VCaP (cell line): ENCODE data around the gene SMIM24.
"Not testable (repeated sequence)": the region's sequence is repeated elsewhere in the genome, so short reads cannot be mapped to it uniquely, and the experiment has no call there.

Experiments
- H3K27ac ChIP-seq: fragments of 450-650 bp; 2 replicates; pipeline ENCODE4 v1.5.1; 2017
- TF ChIP-seq, protein P1 (sequence below): fragments of 450-650 bp; conservative IDR thresholded peaks from 2 replicates; pipeline ENCODE4 v1.5.1; 2017; ENCODE audit warnings: mild to moderate bottlenecking, moderate library complexity

The SMIM24 gene

DNA sequence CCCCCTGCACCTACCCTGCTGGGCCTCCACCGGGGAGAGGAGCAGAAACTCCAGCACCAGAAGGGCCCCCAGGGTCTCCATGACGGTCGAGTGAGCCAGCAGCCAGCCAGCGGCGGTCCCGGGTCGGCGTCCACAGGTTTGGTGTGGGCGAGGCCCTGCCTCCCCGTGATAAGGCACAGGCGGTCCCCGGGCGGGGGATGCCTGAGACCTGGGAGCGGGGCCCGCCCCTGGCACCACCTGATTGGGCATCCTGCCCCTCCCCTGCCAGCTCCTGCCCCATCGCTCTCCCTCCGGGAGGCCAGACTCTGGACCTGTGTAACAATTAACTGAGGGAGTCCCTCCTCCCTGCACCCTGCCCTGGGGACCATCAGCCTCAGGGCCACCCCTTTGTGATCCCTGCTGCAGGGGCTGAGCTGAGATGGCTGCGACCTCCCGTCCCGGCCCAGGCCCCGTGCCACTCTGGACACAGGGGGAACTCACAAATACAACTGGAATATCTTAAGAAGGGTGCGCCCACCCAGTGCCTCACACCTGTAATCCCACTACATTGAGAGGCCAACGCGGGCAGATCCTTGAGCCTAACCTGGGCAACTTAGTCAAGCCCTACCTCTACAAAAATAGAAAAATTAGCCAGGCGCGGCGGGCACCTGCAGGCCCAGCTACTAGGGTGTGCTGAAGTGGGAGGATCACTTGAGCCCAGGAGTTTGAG is at the start of gene SMIM24:
SMIM24 (minus strand) TSS at position 143 of the 709 bp plus-strand sequence; CDS start at position 81, 62 bp downstream.
- TF ChIP-seq, protein P1, sequence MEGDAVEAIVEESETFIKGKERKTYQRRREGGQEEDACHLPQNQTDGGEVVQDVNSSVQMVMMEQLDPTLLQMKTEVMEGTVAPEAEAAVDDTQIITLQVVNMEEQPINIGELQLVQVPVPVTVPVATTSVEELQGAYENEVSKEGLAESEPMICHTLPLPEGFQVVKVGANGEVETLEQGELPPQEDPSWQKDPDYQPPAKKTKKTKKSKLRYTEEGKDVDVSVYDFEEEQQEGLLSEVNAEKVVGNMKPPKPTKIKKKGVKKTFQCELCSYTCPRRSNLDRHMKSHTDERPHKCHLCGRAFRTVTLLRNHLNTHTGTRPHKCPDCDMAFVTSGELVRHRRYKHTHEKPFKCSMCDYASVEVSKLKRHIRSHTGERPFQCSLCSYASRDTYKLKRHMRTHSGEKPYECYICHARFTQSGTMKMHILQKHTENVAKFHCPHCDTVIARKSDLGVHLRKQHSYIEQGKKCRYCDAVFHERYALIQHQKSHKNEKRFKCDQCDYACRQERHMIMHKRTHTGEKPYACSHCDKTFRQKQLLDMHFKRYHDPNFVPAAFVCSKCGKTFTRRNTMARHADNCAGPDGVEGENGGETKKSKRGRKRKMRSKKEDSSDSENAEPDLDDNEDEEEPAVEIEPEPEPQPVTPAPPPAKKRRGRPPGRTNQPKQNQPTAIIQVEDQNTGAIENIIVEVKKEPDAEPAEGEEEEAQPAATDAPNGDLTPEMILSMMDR = no peak
- no peak within 1 kb of the TSS for H3K27ac ChIP-seq

DNA sequence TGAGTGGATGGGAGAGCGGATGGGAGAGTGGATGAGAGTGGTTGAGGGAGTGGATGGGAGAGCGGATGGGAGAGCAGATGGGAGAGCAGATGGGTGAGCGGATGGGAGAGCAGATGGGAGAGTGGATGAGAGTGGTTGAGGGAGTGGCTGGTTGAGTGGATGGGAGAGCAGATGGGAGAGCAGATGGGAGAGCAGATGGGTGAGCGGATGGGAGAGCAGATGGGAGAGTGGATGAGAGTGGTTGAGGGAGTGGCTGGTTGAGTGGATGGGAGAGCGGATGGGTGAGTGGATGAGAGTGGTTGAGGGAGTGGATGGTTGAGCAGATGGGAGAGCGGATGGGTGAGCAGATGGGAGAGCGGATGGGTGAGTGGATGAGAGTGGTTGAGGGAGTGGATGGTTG is 49.0 kb upstream of the SMIM24 start:
- not testable (repeated sequence) for H3K27ac ChIP-seq

DNA sequence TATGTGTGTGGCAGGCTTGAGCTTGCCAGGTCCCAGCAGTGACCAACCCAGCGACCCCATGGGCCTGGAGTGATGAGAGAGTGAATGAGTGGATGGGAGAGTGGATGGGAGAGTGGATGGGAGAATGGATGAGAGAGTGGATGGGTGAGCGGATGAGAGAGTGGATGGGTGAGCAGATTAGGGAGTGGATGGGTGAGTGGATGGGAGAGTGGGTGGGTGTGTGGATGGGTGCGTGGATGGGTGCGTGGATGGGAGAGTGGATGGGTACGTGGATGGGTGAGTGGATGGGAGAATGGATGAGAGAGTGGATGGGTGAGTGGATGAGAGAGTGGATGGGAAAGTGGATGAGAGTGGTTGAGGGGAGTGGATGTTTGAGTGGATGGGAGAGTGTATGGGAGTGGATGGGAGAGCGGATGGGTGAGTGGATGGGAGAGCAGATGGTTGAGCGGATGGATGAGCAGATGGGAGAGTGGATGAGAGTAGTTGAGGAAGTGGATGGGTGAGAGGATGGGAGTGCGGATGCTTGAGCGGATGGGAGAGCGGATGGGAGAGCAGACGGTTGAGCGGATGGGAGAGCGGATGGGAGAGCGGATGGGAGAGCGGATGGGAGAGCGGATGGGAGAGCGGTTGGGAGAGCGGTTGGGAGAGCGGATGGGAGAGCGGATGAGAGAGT is 48.4 kb upstream of the SMIM24 start:
- TF ChIP-seq, protein P1 = no peak
- H3K27ac ChIP-seq = no peak overlapping the region

DNA sequence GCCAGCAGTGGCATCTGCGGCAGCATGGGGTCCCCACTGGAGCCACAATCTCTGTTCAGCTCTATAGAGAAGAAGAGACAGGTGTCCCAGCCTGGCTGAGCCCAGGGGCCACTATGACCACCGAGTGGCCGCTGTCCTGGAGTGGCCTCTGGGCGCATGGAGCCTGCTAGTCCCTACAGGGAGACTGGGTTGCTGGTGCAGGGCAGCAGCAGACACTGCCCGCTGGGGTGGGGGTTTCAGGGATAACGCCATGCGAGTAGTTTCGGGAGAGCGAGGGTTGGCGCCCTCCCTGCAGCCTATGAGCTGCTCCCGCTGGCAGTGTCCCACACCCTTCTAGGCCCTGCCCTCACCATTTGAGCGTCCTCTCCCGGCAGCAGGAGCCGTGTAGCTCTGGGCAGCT is 47.8 kb upstream of the SMIM24 start:
- H3K27ac ChIP-seq = no peak overlapping the region
- TF ChIP-seq, protein P1 = no peak

DNA sequence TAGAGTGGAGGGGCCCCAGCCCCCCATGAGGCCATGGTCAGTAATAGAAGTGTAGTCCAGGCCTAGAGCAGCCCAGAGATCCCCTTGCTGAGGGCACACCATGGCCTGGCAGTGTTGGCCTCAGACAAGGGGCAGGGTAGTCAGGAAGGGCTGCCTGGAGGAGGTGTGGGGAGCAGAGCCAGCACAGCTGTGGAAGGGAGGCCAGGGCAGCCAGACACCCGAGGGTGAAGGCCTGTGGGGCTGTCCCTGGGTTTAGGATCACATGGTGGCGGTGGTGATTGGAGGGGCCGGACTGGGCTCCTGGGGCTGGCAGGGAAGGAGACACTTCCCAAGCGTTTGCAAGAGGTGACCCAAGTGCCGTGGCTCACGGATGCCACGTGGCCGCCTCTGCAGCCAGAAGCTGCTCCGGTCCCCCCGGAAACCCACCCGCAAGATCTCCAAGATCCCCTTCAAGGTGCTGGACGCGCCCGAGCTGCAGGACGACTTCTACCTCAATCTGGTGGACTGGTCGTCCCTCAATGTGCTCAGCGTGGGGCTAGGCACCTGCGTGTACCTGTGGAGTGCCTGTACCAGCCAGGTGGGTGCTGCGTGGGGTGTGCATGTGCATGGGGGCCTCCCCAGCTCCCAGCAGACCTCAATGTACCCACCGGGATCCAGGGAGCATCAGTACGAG is 47.0 kb upstream of the SMIM24 start:
- TF ChIP-seq, protein P1 = no peak
- H3K27ac ChIP-seq = no peak overlapping the region

DNA sequence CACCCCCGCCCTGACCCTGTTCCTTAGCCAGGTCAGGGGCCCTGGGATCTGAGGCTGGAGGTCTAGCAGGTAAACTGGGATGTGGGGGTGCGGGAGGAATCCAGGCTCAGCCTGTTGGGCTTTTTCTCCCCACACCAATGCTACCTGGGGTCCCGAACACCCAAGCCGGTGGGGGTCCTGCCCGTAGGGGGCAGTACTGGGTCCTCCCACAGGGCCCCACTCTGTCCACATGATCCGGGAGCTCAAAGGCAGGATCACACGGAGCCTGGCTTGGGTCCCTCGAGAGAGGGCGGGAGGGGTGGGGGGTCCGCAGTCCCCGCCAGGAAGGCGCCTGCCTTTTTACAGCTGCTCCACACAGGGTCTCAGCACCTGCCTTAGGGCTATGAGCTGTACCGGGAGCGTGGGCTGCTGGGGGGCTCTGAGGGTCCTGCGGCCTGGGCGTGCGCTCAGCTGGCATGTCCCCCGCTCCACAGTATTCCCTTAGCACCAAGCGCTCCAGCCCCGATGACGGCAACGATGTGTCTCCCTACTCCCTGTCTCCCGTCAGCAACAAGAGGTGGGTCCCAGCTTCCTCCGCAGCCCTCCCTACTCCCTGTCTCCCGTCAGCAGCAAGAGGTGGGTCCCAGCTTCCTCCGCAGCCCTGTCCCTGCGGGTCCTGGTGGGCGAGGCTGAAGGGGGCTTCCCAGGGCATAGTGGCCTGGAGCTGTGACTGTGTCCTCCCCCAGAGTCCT is 46.3 kb upstream of the SMIM24 start:
- H3K27ac ChIP-seq = no peak overlapping the region
- TF ChIP-seq, protein P1 = no peak

DNA sequence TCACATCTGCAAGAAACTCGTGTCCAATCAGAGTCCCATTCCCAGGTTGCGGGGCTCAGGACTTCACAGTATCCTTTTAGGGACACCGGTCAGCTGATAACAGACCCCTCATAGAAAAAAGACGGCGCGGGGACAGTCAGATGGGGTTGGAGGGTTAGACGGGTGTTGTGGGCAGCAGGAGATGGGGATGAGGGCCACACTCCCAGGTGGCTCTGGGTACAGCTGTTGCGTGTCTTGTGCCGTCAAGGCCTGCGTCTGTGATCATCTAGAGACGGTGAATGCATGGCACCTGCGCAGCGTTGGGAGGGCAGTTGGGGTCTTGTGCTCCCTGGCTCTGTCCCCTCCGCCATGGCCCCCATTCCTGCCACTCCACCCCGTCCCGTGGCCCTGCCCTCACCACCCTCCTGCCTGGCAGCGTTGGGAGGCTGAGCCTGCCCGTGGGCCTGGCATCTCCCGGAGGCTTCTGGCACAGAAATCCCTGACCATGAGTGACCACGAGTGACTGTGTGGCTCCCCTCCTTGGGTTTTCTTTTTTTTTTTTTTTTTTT is 44.7 kb upstream of the SMIM24 start:
- TF ChIP-seq, protein P1 = no peak

More for the DNA sequence above, 44.7 kb upstream of the SMIM24 start:
- no peak overlapping the region for H3K27ac ChIP-seq
